Muscle layer of colon (tissue), 2 donors: ENCODE data around the gene TSPAN10.
"Not testable (repeated sequence)": the region's sequence is repeated elsewhere in the genome, so short reads cannot be mapped to it uniquely, and the experiment has no call there.

Experiments
- H3K27ac ChIP-seq: one replicate; pipeline ENCODE4 v1.7.0; 2013; ENCODE audit warnings: low read depth, mild to moderate bottlenecking, low read length, moderate library complexity
- H3K27me3 ChIP-seq, 2 donors: one replicate each; pipeline ENCODE4 v1.7.0; 2013; ENCODE audit warnings: low read length in 2 of 2, mild to moderate bottlenecking in 2 of 2; ENCODE audit not compliant: insufficient read depth in 2 of 2, control insufficient read depth in 1 of 2
- H3K36me3 ChIP-seq: one replicate; pipeline ENCODE4 v1.7.0; 2013; ENCODE audit warnings: mild to moderate bottlenecking, low read length; ENCODE audit not compliant: insufficient read depth
- H3K4me1 ChIP-seq: one replicate; pipeline ENCODE4 v1.7.0; 2013; ENCODE audit warnings: mild to moderate bottlenecking, low read length; ENCODE audit not compliant: insufficient read depth
- H3K4me3 ChIP-seq, 2 donors: one replicate each; pipeline ENCODE4 v1.7.0; 2013; ENCODE audit warnings: low read length in 2 of 2, low read depth in 1 of 2, mild to moderate bottlenecking in 1 of 2, moderate library complexity in 1 of 2
- H3K9ac ChIP-seq: one replicate; pipeline ENCODE4 v1.7.0; 2013; ENCODE audit warnings: low read length
- H3K9me3 ChIP-seq: one replicate; pipeline ENCODE4 v1.7.0; 2013; ENCODE audit warnings: mild to moderate bottlenecking, low read length
- donor health status: abdominal sarcoma.
- donor health status: Adenocarcinoma of cecum.

Gene TSPAN10

DNA sequence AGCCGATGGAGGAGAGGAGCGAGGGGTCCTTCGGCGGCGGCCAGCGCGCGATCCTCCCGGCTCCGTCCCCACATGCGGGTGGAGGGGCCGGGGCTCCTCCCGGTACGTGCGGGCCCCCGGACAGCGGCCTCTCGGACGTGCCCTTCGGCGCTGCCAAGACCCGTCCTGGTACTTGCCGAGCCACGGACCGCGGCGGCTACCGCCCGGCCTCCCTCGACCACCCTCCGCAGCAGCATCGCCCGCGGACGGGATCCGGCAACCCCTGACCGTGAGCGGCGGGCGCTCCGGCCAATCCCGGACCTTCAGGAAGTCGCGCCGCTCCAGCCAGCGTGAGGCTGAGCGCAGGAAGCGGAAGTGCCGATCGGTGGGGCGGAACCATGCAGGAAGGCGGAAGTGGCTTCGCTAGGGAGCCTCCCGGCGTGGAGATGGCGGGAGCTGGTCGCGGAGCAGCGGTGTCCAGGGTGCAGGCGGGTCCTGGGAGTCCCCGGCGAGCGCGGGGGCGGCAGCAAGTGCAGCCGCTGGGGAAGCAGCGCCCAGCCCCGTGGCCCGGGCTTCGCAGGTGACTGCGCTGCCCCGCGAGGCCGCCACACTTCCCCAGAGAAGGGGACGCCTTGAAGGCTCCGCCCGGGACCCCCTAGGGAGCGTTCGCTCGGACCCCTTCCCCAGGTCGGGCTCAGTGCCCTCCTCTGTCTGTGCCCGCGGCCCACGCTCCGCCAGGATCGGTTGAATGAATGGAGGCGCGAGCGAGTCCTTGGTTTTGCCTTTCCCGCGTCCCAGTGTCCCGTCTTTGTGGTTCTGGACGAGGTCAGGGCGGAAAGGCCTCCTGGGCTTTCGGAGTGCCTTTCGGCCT lies 29.6 kb downstream of the TSPAN10 start, which contains the start of the genes CCDC137 and OXLD1:
CCDC137 (plus strand) TSS at position 396 of the 850 bp plus-strand sequence; CDS start at position 426, 30 bp downstream.
OXLD1 (minus strand) TSS at position 264 of the 850 bp plus-strand sequence; CDS start at position 236, 28 bp downstream.
- Histone ChIP-seq H3K9ac (peak within 1 kb of the TSS; percentile 95), H3K36me3 (peaks cover 16% of the 10 kb centered on the region), H3K4me3 (peak within 1 kb of the TSS; percentile 79 to 92), H3K27me3 (no peaks in the 10 kb centered on the region), H3K4me1 (peaks cover 22% of the 10 kb centered on the region), H3K9me3 (no peaks in the 10 kb centered on the region), H3K27ac (peak within 1 kb of the TSS; percentile 85)

- Histone ChIP-seq H3K4me1 (peaks cover 22% of the 10 kb centered on the region), H3K9ac (no peak overlapping the region), H3K27me3 (no peaks in the 10 kb centered on the region), H3K36me3 (peaks cover 27% of the 10 kb centered on the region), H3K9me3 (no peaks in the 10 kb centered on the region), H3K27ac (no peak overlapping the region), H3K4me3 (no peak overlapping the region)
Observed at GRCh38 chr17:81667754-81668153, 30.8 kb downstream of the TSPAN10 start.

- Histone ChIP-seq H3K9me3 (no peaks in the 10 kb centered on the region), H3K36me3 (peaks cover 32% of the 10 kb centered on the region), H3K4me1 (peaks cover 9% of the 10 kb centered on the region), H3K27me3 (no peaks in the 10 kb centered on the region), H3K9ac (no peak overlapping the region), H3K4me3 (no peak overlapping the region), H3K27ac (no peak overlapping the region)
Observed at GRCh38 chr17:81672504-81672903, 35.5 kb downstream of the TSPAN10 start.

GRCh38 chr17:81672954-81673353 lies 36.0 kb downstream of the TSPAN10 start:
- Histone ChIP-seq H3K27me3 (no peaks in the 10 kb centered on the region), H3K4me3 (no peak overlapping the region), H3K9me3 (no peaks in the 10 kb centered on the region), H3K4me1 (peaks cover 4% of the 10 kb centered on the region), H3K9ac (no peak overlapping the region), H3K36me3 (peaks cover 32% of the 10 kb centered on the region), H3K27ac (no peak overlapping the region)

DNA sequence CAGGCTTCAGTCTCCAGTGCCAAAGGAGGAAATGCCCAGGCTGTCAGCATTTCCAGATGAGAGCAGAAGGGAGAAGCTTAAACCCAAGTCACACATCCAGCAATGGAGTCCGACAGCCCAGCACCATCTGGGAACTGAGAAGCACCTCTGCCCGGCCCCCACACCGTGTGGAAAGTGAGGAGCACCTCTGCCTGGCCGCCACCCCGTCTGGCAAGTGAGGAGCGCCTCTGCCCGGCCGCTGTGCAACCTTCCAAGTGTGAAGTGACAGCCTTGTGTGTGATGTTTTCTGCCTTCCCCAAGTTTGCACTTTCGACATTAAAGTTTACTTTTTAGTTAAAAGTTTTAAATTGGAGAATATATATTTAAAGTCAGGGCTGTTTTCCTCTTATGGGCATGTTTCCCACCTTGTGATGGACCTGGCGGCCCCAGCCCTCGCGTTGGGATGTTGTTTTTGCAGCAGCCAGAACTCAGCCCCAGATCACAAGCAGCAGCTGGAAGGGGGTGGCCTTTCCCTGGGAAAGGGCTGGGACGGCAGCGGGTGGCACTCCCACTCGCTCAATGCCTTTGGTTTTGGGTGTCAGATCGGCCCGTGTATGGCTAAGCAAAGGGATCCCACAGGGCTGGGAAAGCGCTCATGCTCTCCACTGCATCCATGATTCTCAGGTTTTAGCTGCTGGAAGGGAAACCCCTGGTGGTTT lies 36.7 kb downstream of the TSPAN10 start:
- H3K27me3 ChIP-seq = no peaks in the 10 kb centered on the region
- no peak overlapping the region for H3K27ac ChIP-seq
- H3K9ac ChIP-seq = no peak overlapping the region
- no peaks in the 10 kb centered on the region for H3K4me1 ChIP-seq
- H3K4me3 ChIP-seq = no peak overlapping the region
- H3K36me3 ChIP-seq = peaks cover 32% of the 10 kb centered on the region
- H3K9me3 ChIP-seq = no peaks in the 10 kb centered on the region

GRCh38 chr17:81675515-81676221 lies 38.7 kb downstream of the TSPAN10 start:
- not testable (repeated sequence) for H3K9me3 ChIP-seq, H3K4me1 ChIP-seq, H3K27me3 ChIP-seq, H3K27ac ChIP-seq, H3K4me3 ChIP-seq, H3K9ac ChIP-seq
- H3K36me3 ChIP-seq = peaks cover 22% of the 10 kb centered on the region

- no peak overlapping the region for H3K4me3 ChIP-seq
- no peak overlapping the region for H3K27ac ChIP-seq
- no peaks in the 10 kb centered on the region for H3K27me3 ChIP-seq
- H3K9ac ChIP-seq = no peak overlapping the region
- no peaks in the 10 kb centered on the region for H3K9me3 ChIP-seq
- H3K4me1 ChIP-seq = no peaks in the 10 kb centered on the region
- peaks cover 12% of the 10 kb centered on the region for H3K36me3 ChIP-seq
Observed at GRCh38 chr17:81676906-81677305, 39.9 kb downstream of the TSPAN10 start.

DNA sequence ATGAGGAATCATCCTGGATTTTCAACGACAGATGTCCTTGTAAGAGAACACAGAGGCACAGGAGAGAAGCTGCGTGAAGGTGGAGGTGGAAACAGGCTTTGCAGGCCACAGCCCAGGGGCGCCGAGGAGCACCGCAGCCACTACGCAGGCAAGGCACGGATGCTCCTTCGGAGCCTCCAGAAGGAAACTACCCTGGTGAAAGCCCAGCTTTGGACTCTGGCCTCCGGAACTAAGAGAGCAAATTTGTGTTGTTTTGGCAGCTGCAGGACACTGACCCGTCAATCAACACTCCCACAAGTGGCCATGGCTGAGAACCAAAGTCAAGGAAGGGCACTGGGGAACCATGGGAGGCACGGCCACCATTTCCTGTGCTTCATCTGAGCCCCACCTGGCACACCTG lies 43.2 kb downstream of the TSPAN10 start:
- H3K27ac ChIP-seq = no peak overlapping the region

GRCh38 chr17:81681672-81682071 lies 44.7 kb downstream of the TSPAN10 start:
- H3K27me3 ChIP-seq = no peaks in the 10 kb centered on the region
- no peak overlapping the region for H3K4me3 ChIP-seq
- no peaks in the 10 kb centered on the region for H3K9me3 ChIP-seq
- no peak overlapping the region for H3K27ac ChIP-seq
- no peak overlapping the region for H3K9ac ChIP-seq
- H3K36me3 ChIP-seq = peaks cover 12% of the 10 kb centered on the region
- peaks cover 22% of the 10 kb centered on the region for H3K4me1 ChIP-seq

More for the DNA sequence above, 43.2 kb downstream of the TSPAN10 start:
- no peaks in the 10 kb centered on the region for H3K9me3 ChIP-seq
- no peak overlapping the region for H3K9ac ChIP-seq
- H3K36me3 ChIP-seq = no peaks in the 10 kb centered on the region
- peaks cover 15% of the 10 kb centered on the region for H3K4me1 ChIP-seq
- no peak overlapping the region for H3K4me3 ChIP-seq
- no peaks in the 10 kb centered on the region for H3K27me3 ChIP-seq

DNA sequence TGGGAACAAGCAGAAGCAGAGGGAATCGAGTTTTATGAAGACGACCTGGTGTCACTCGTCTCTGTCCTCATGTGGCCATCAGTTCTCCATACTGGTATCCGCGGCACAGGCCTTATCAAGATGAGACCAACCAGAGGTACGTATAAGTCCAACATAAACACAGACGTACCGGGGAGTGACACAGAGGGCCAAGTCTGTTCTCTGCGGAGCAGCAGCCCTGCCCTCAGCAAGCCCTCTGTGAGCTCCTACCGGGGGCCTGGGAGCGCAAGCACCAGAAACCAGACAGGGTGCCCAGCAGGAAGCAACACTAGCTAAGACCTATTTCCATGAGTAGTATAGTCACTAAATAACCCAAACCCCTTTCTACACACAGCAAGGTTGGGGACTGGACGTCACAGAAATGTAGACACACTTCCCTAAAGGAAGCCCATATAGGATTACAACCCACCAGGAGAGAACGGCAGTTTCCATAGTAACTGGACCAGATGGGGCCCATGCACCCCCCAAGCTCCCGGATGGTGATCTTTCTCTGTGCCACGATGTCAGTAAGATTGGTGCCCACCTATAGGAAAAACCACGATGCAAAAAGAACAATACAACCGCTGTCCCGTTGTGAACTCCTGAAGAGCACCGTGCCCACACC lies 45.7 kb downstream of the TSPAN10 start:
- Histone ChIP-seq H3K36me3 (peaks cover 23% of the 10 kb centered on the region), H3K4me3 (peak overlapping the region; percentile 82 to 84), H3K27ac (peak overlapping the region; percentile 81), H3K4me1 (peaks cover 22% of the 10 kb centered on the region), H3K9me3 (no peaks in the 10 kb centered on the region), H3K9ac (peak overlapping the region; percentile 24), H3K27me3 (no peaks in the 10 kb centered on the region)

GRCh38 chr17:81683208-81683583 lies 46.2 kb downstream of the TSPAN10 start:
- peaks cover 22% of the 10 kb centered on the region for H3K4me1 ChIP-seq
- H3K27ac ChIP-seq = peak overlapping the region; percentile 81
- no peaks in the 10 kb centered on the region for H3K27me3 ChIP-seq
- H3K36me3 ChIP-seq = peaks cover 25% of the 10 kb centered on the region
- no peaks in the 10 kb centered on the region for H3K9me3 ChIP-seq
- H3K9ac ChIP-seq = peak overlapping the region; percentile 24
- H3K4me3 ChIP-seq = peak overlapping the region; percentile 82 to 84
